HG02870 (cell line): ENCODE data around the gene SPECC1L.

Experiments used
- ATAC-seq: cut with Tn5 transposase; IDR thresholded peaks from one replicate; pipeline ENCODE4 v1.9.1; 2021; ENCODE audit warnings: mild to moderate bottlenecking, moderate library complexity; ENCODE audit not compliant: unreplicated experiment

SPECC1L gene

GRCh38 chr22:24322522-24322921 is 51.9 kb downstream of the SPECC1L start:
- no peak for ATAC-seq

GRCh38 chr22:24323233-24323632 is 52.6 kb downstream of the SPECC1L start:
- ATAC-seq: no peak

GRCh38 chr22:24323695-24324094 is 53.1 kb downstream of the SPECC1L start:
- no peak for ATAC-seq

GRCh38 chr22:24324137-24324536 is 53.5 kb downstream of the SPECC1L start:
- ATAC-seq: no peak

- no peak for ATAC-seq
Observed at GRCh38 chr22:24325105-24325757, 54.6 kb downstream of the SPECC1L start.

GRCh38 chr22:24326266-24326665 is 55.6 kb downstream of the SPECC1L start:
- ATAC-seq: no peak

- no peak for ATAC-seq
Observed at GRCh38 chr22:24327832-24328231, 57.2 kb downstream of the SPECC1L start.

GRCh38 chr22:24329453-24329852 is 58.8 kb downstream of the SPECC1L start:
- no peak for ATAC-seq

- no peak for ATAC-seq
Observed at GRCh38 chr22:24330636-24331035, 60.0 kb downstream of the SPECC1L start.

- no peak for ATAC-seq
Observed at GRCh38 chr22:24331468-24332440, 61.1 kb downstream of the SPECC1L start.

GRCh38 chr22:24333301-24333700 is 62.7 kb downstream of the SPECC1L start:
- no peak for ATAC-seq

GRCh38 chr22:24335496-24335895 is 64.9 kb downstream of the SPECC1L start:
- ATAC-seq: no peak

GRCh38 chr22:24337894-24338645 is 67.4 kb downstream of the SPECC1L start:
- no peak for ATAC-seq

GRCh38 chr22:24338726-24339451 is 68.3 kb downstream of the SPECC1L start:
- ATAC-seq: no peak

GRCh38 chr22:24339452-24339747 is 68.8 kb downstream of the SPECC1L start:
- no peak for ATAC-seq

GRCh38 chr22:24341627-24342026 is 71.0 kb downstream of the SPECC1L start:
- ATAC-seq: no peak

- ATAC-seq: no peak
Observed at GRCh38 chr22:24350627-24351026, 80.0 kb downstream of the SPECC1L start.

GRCh38 chr22:24353121-24353520 is 82.5 kb downstream of the SPECC1L start:
- ATAC-seq: no peak

GRCh38 chr22:24355574-24355973 is 84.9 kb downstream of the SPECC1L start:
- ATAC-seq: no peak

- ATAC-seq: no peak
Observed at GRCh38 chr22:24357547-24357946, 86.9 kb downstream of the SPECC1L start.
